Measurements from ENCODE around the gene FGD3. TPM values are rescaled to one million over a fixed set of nuclear protein-coding genes. Genes with fewer than 3 reads are reported as not detected.

The FGD3 gene
- total RNA-seq, 3 donors from 2014 or later (not counting 1 experiment from before 2014, with no cell fraction given), result 133 to 204 (median 193) TPM

- Mint-ChIP-seq H3K36me3 (no peaks in the 10 kb centered on the region), H3K4me3 (no peak overlapping the region), H3K4me1 (peaks cover 26 to 49% of the 10 kb centered on the region in 2 donors), H3K27me3 (ENCODE audit: low read depth in 2 of 2) (no peaks in the 10 kb centered on the region), H3K9me3 (no peaks in the 10 kb centered on the region), H3K27ac (peak overlapping the region; percentile 80 to 97)
- Histone ChIP-seq H3K27me3 (ENCODE audit: control insufficient read depth, insufficient read depth, low read length) (no peaks in the 10 kb centered on the region), H3K27ac (ENCODE audit: low read length) (no peak overlapping the region), H3K4me3 (ENCODE audit: low read length) (no peak overlapping the region), H3K9me3 (ENCODE audit: control insufficient read depth, insufficient read depth, low read length) (no peaks in the 10 kb centered on the region), H3K4me1 (ENCODE audit: control insufficient read depth, insufficient read depth, low read length) (peaks cover 40% of the 10 kb centered on the region), H3K36me3 (ENCODE audit: control insufficient read depth, insufficient read depth, low read length) (peaks cover 88% of the 10 kb centered on the region)
- DNase-seq (no peak), ATAC-seq (no peak)
- intact Hi-C loops (cut with micrococcal nuclease), result no loop called here
- TF ChIP-seq, protein P1, sequence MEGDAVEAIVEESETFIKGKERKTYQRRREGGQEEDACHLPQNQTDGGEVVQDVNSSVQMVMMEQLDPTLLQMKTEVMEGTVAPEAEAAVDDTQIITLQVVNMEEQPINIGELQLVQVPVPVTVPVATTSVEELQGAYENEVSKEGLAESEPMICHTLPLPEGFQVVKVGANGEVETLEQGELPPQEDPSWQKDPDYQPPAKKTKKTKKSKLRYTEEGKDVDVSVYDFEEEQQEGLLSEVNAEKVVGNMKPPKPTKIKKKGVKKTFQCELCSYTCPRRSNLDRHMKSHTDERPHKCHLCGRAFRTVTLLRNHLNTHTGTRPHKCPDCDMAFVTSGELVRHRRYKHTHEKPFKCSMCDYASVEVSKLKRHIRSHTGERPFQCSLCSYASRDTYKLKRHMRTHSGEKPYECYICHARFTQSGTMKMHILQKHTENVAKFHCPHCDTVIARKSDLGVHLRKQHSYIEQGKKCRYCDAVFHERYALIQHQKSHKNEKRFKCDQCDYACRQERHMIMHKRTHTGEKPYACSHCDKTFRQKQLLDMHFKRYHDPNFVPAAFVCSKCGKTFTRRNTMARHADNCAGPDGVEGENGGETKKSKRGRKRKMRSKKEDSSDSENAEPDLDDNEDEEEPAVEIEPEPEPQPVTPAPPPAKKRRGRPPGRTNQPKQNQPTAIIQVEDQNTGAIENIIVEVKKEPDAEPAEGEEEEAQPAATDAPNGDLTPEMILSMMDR (IDR thresholded peaks at IDR 0.05), result no peak
- 98% methylated on average over 23 of the region's 23 CpGs for WGBS (ENCODE audit: insufficient coverage)
Measured at GRCh38 chr9:93022721-93023520, 75.6 kb downstream of the FGD3 start.

GRCh38 chr9:93023521-93023815 is 76.1 kb downstream of the FGD3 start:
- TF ChIP-seq, protein P1 (IDR thresholded peaks at IDR 0.05), result no peak
- no peaks in the 10 kb centered on the region for H3K27me3 ChIP-seq (ENCODE audit: control insufficient read depth, insufficient read depth, low read length)
- Mint-ChIP-seq H3K27ac (peak overlapping the region; percentile 80 to 97), H3K9me3 (no peaks in the 10 kb centered on the region), H3K36me3 (no peaks in the 10 kb centered on the region), H3K27me3 (ENCODE audit: low read depth in 2 of 2) (no peaks in the 10 kb centered on the region), H3K4me1 (peaks cover 26 to 55% of the 10 kb centered on the region in 2 donors), H3K4me3 (no peak overlapping the region)
- H3K36me3 ChIP-seq (ENCODE audit: control insufficient read depth, insufficient read depth, low read length), result peaks cover 82% of the 10 kb centered on the region
- ATAC-seq, result no peak
- no peak overlapping the region for H3K27ac ChIP-seq (ENCODE audit: low read length)
- WGBS (ENCODE audit: insufficient coverage), result 82% methylated on average over 4 of the region's 4 CpGs
- no peak overlapping the region for H3K4me3 ChIP-seq (ENCODE audit: low read length)
- no peak for DNase-seq
- no peaks in the 10 kb centered on the region for H3K9me3 ChIP-seq (ENCODE audit: control insufficient read depth, insufficient read depth, low read length)
- intact Hi-C loops (cut with micrococcal nuclease), result no loop called here
- peaks cover 46% of the 10 kb centered on the region for H3K4me1 ChIP-seq (ENCODE audit: control insufficient read depth, insufficient read depth, low read length)

GRCh38 chr9:93024646-93024910 is 77.3 kb downstream of the FGD3 start:
- no peak overlapping the region for H3K4me3 ChIP-seq (ENCODE audit: low read length)
- H3K4me3 Mint-ChIP-seq, result no peak overlapping the region
- no peaks in the 10 kb centered on the region for H3K27me3 Mint-ChIP-seq (ENCODE audit: low read depth in 2 of 2)
- no peak overlapping the region for H3K27ac ChIP-seq (ENCODE audit: low read length)
- H3K9me3 Mint-ChIP-seq, result no peaks in the 10 kb centered on the region
- peaks cover 33 to 56% of the 10 kb centered on the region in 2 donors for H3K4me1 Mint-ChIP-seq
- H3K36me3 Mint-ChIP-seq, result no peaks in the 10 kb centered on the region
- DNase-seq (no peak), ATAC-seq (no peak)
- peaks cover 57% of the 10 kb centered on the region for H3K4me1 ChIP-seq (ENCODE audit: control insufficient read depth, insufficient read depth, low read length)
- H3K27me3 ChIP-seq (ENCODE audit: control insufficient read depth, insufficient read depth, low read length), result no peaks in the 10 kb centered on the region
- TF ChIP-seq, protein P1 (IDR thresholded peaks at IDR 0.05), result no peak
- WGBS (ENCODE audit: insufficient coverage), result 81% methylated on average over 4 of the region's 4 CpGs
- no peaks in the 10 kb centered on the region for H3K9me3 ChIP-seq (ENCODE audit: control insufficient read depth, insufficient read depth, low read length)
- H3K36me3 ChIP-seq (ENCODE audit: control insufficient read depth, insufficient read depth, low read length), result peaks cover 78% of the 10 kb centered on the region
- intact Hi-C loops (cut with micrococcal nuclease), result no loop called here
- H3K27ac Mint-ChIP-seq, result peak overlapping the region; percentile 80 to 97

Data from natural killer cell (primary cell).